ENCODE results near the gene MRPL23.

The MRPL23 gene

GRCh38 chr11:1932105-1932480, 15.0 kb upstream of the MRPL23 start:
- no peak overlapping the region for H3K4me3 ChIP-seq (ENCODE audit: low read length)
- DNase-seq (ENCODE audit: low read depth), result no peak
- no peak for TF ChIP-seq CTCF (conservative IDR thresholded peaks at IDR 0.05; ENCODE audit: low read length)

GRCh38 chr11:1932681-1933080, 14.5 kb upstream of the MRPL23 start:
- DNase-seq (ENCODE audit: low read depth), result no peak
- TF ChIP-seq CTCF (conservative IDR thresholded peaks at IDR 0.05; ENCODE audit: low read length), result no peak
- H3K4me3 ChIP-seq (ENCODE audit: low read length), result no peak overlapping the region

- TF ChIP-seq CTCF (conservative IDR thresholded peaks at IDR 0.05; ENCODE audit: low read length), result no peak
- no peak overlapping the region for H3K4me3 ChIP-seq (ENCODE audit: low read length)
- DNase-seq (ENCODE audit: low read depth), result no peak
Measured at GRCh38 chr11:1933416-1934334, 13.5 kb upstream of the MRPL23 start.

GRCh38 chr11:1934335-1935155, 12.6 kb upstream of the MRPL23 start:
- no peak overlapping the region for H3K4me3 ChIP-seq (ENCODE audit: low read length)
- TF ChIP-seq CTCF (conservative IDR thresholded peaks at IDR 0.05; ENCODE audit: low read length), result no peak
- no peak for DNase-seq (ENCODE audit: low read depth)

GRCh38 chr11:1935156-1936071, 11.7 kb upstream of the MRPL23 start:
- no peak for DNase-seq (ENCODE audit: low read depth)
- no peak overlapping the region for H3K4me3 ChIP-seq (ENCODE audit: low read length)
- TF ChIP-seq CTCF (conservative IDR thresholded peaks at IDR 0.05; ENCODE audit: low read length), result no peak

- no peak for TF ChIP-seq CTCF (conservative IDR thresholded peaks at IDR 0.05; ENCODE audit: low read length)
- no peak for DNase-seq (ENCODE audit: low read depth)
Measured at GRCh38 chr11:1936072-1936780, 10.9 kb upstream of the MRPL23 start.

More at GRCh38 chr11:1936072-1936780, 10.9 kb upstream of the MRPL23 start:
- no peak overlapping the region for H3K4me3 ChIP-seq (ENCODE audit: low read length)

Measured in AG10803 (cell line).